ENCODE data around the gene EPS15.

GRCh38 chr1:51324251-51325010 is 194.6 kb downstream of the EPS15 start:
- no peak for TF ChIP-seq NFRKB (IDR thresholded peaks at IDR 0.05)
- TF ChIP-seq BHLHE40 (IDR thresholded peaks at IDR 0.05; ENCODE audit: borderline replicate concordance): no peak
- TF ChIP-seq PKNOX1 (IDR thresholded peaks at IDR 0.05): no peak
- TF ChIP-seq FOXA1 (IDR thresholded peaks at IDR 0.05): no peak
- no peak for TF ChIP-seq SUZ12 (IDR thresholded peaks at IDR 0.05)
- no peak for TF ChIP-seq FOXM1 (IDR thresholded peaks at IDR 0.05; ENCODE audit: borderline replicate concordance)
- no peak for TF ChIP-seq TARDBP (IDR thresholded peaks at IDR 0.05)

All from HEK293T (cell line).